Measurements from ENCODE around the gene SBF1. TPM values are rescaled to one million over a fixed set of nuclear protein-coding genes. Genes with fewer than 3 reads are reported as not detected.

The SBF1 gene
- polyA plus RNA-seq, 3 donors: 24.7 to 28.0 (median 26.6) TPM

GRCh38 chr22:50469377-50470305 lies 5.2 kb downstream of the SBF1 start:
- DNase-seq (ENCODE audit: low read depth in 3 of 3, low spot score in 2 of 3): no peak

- no peak for DNase-seq (ENCODE audit: low read depth in 3 of 3, low spot score in 2 of 3)
Observed at GRCh38 chr22:50468626-50469025, 6.2 kb downstream of the SBF1 start.

DNA sequence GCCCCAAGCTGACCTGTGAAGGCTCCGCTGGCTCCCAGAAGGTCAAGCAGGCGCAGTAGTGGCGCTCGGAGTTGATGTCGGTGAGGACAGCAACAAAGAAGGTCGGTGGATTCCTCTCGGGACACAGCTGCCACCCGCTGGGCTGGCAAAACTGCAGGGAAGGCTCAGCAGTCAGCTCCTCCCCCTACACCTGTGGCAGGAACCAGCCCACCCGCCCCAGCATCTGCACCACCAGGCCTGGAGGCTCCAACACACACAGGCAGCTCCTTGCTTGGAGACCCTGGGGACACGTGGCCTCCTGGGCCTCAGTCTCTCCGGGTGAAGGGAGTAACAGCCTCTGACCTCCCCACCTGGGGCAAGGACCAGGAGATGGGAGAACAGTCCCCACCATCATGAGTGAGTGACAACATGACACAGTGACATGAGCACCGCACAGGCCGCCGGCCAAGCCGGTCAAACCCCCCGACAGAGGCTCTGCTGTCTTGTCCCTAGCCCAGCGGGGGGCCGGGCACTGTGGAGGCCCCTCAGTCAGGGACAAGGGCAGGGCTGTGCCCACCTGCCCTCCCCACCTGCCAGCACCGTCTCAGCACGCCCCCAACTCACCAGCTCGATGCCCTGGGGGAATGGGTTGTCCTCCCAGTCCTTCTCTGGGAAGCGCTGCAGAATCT lies 6.9 kb downstream of the SBF1 start:
- DNase-seq (ENCODE audit: low read depth in 3 of 3, low spot score in 2 of 3): no peak

- DNase-seq (ENCODE audit: low read depth in 3 of 3, low spot score in 2 of 3): no peak
Observed at GRCh38 chr22:50467341-50467740, 7.5 kb downstream of the SBF1 start.

DNA sequence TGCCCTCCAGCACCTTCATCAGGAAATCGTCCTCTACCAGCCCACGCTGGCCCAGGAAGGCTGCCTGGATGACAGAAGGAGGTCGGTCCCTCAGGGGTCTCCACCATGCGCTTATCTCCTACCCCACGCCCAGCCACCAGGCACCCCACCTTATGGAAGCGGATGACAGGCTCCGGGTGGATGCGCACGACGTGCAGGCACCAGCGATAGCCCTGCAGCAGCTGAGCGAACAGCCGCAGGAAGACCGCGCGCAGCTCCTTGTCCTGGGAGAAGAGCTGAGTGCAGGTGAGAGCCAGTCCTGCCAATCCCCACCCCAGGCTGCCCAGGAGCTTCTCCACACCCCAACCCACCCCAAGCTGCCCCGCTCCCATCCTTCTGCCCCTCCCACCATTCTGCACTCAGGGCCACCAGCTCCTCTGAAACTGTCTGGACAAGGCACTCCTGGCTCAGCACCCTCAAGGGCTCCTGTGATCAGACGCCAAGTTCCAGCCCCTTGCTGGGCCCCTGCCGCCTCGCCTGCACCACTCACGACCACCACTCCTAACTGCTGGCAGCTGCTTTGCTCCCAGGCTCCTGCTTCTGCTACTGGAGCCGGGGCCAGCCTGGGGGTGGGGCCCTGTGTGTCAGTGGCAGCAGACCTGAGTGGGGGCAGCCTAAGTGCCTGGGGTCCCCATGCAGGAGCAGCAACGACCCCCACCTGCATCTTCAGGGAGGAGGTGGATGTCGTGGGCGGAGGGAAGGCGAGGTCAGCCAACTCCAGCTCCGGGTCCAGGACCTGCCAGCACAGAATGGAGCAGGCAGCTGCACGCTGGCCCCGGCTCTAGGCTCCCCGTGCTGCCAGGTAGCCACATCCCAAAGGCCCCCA lies 9.5 kb downstream of the SBF1 start:
- no peak for DNase-seq (ENCODE audit: low read depth in 3 of 3, low spot score in 2 of 3)

- no peak for DNase-seq (ENCODE audit: low read depth in 3 of 3, low spot score in 2 of 3)
Observed at GRCh38 chr22:50464451-50464850, 10.4 kb downstream of the SBF1 start.

DNA sequence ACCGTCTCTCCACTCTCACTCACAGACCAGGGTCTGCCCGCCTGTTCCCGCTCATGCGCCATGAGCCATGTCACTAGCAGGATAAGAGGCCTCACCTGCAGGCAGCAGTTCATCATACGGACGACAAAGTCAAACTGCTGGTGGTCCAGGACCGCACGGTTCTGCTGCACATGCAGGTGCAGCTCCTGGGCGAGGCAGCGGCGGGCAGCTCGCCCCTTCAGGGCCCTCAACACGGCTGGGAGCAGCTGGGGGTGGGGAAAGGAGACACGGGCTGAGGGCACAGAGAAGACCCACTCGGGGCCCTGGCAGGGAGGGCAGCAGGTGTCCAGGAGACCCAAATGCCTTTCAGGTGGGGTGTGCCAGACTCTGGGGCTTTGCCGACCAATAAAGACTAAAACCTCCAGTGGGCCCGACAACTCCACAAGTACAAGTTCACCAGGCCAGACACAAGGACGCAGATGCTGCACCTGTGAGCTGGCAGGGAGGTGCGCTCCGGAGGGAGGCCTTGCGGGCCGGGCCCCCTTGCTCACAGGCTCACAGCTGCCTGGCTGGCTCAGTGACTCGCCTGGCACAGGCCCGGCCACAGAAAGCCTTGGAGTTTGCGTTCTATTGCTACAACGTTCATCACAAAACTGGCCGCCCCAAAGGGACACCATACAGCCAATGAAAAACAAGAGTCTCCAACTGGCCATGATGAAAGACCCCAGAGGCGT lies 11.5 kb downstream of the SBF1 start:
- no peak for DNase-seq (ENCODE audit: low read depth in 3 of 3, low spot score in 2 of 3)

DNA sequence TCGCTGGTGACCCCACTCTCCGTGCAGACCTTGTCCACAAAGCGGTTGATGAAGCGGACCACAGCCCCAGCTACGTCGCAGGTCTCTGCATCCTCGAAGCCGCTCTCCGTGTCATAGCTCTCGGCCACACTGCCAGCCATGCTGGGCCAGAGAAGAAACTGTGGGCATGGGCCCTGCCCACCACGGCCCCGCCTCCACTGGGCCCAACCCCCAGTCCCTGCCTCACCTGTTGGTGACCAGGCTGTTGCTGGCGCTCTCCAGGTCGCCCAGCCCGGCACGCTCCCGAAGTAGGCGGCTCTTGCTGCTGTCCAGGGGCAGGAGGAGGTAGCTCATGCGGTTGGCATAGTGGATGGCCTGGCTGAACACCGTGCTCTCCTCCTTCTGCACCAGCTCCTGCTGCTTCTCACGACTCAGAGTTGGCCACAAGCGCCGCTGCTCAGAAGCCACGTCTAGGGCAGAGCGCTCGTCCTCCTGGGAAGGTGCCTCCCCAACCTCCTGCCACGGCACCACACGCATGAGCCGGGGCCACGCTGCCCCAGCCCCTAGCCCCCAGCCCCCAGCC lies 12.8 kb downstream of the SBF1 start:
- no peak for DNase-seq (ENCODE audit: low read depth in 3 of 3, low spot score in 2 of 3)

- DNase-seq (ENCODE audit: low read depth in 3 of 3, low spot score in 2 of 3): no peak
Observed at GRCh38 chr22:50461536-50461935, 13.3 kb downstream of the SBF1 start.

GRCh38 chr22:50460938-50461337 lies 13.9 kb downstream of the SBF1 start:
- DNase-seq (ENCODE audit: low read depth in 3 of 3, low spot score in 2 of 3): no peak

DNA sequence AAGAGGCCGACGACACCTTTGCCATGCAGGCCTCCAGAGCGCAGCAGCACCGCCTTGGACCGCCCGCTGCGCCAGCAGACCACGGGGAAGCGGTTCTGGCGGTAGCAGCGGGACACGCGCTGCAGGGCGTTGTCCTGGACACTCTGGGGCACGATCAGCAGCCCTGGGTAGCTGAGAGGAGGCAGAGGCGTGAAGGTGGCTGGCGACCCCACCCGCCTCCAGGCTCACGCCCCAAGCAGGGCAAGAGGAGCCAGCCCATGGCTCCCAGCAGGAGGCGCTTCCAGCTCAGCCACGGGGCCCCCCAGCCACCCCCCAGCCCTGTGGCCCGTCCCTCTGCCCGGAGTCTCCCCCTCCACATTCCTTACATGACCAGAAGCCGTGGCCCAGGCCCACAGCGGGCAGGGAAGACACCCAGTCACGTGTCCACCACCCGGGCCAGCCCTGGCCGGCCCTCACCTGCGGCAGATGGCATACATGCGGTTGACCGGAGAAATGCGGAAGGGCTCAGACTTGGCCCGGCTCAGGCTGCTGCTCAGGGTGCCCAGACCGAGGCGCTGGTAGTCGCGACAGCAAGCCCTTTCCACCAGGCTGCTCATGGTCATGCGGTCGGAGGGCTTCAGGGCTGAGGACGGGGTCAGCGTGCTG lies 15.2 kb downstream of the SBF1 start:
- DNase-seq (ENCODE audit: low read depth in 3 of 3, low spot score in 2 of 3): no peak

GRCh38 chr22:50459016-50459415 lies 15.8 kb downstream of the SBF1 start:
- DNase-seq (ENCODE audit: low read depth in 3 of 3, low spot score in 2 of 3): no peak

GRCh38 chr22:50456466-50457234 lies 18.2 kb downstream of the SBF1 start:
- DNase-seq (ENCODE audit: low read depth in 3 of 3, low spot score in 2 of 3): no peak

- DNase-seq (ENCODE audit: low read depth in 3 of 3, low spot score in 2 of 3): no peak
Observed at GRCh38 chr22:50456026-50456425, 18.8 kb downstream of the SBF1 start.

GRCh38 chr22:50455201-50455600 lies 19.6 kb downstream of the SBF1 start:
- DNase-seq (ENCODE audit: low read depth in 3 of 3, low spot score in 2 of 3): no peak

DNA sequence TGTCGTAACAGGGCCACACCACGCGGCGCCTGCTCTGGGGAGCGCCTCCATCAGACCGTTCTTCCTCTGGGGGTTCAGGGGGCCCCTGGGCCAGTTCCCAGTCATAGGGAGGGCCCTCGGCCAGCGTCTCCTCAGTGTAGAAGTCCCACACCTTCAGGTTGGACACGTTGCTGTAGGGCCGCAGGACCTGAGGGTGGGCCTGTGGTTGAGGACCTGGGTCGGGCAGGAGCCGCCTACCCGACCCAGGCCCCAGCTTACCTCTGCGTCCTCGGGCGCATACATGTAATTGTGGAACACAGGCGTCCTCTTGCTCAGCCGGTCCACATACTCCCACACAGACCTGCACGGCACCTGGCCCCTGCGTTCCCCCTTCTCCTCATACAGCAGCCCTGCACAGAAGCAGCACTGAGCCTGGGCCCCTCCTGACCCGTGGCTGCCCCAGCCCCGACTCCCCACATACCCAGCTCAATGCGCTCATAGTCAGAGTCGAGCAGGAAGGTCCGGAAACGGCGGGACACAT lies 20.2 kb downstream of the SBF1 start:
- no peak for DNase-seq (ENCODE audit: low read depth in 3 of 3, low spot score in 2 of 3)

DNA sequence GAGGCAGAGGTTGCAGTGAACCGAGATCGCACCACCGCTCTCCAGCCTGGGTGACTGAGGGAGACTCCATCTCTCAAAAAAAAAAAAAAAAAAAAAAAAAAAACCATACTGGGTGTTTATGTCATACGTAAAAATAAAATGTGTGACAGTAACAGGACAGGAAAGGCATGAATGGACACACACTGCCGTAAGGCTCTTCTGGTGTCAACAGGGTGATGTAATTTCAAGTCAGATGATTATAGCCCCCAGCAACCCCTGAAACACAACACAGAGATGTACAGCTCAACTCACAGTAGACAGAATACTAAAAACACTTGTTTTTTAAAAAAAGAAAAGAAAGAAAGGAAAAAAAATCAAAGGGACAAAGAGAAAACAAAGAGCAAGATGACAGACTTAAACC lies 22.2 kb downstream of the SBF1 start:
- no peak for DNase-seq (ENCODE audit: low read depth in 3 of 3, low spot score in 2 of 3)

Data from right renal cortex interstitium (tissue), 3 donors.